CD4-positive, alpha-beta T cell treated with Interleukin-21 for 1 hour (primary cell): Measurements from ENCODE around the gene SOS1.
"Not testable (repeated sequence)": the region's sequence is repeated elsewhere in the genome, so short reads cannot be mapped to it uniquely, and the experiment has no call there.

ENCODE experiments used
- DNase-seq: peaks from one replicate; pipeline ENCODE4 v3.0.0-alpha.2; 2020

The SOS1 gene

DNA sequence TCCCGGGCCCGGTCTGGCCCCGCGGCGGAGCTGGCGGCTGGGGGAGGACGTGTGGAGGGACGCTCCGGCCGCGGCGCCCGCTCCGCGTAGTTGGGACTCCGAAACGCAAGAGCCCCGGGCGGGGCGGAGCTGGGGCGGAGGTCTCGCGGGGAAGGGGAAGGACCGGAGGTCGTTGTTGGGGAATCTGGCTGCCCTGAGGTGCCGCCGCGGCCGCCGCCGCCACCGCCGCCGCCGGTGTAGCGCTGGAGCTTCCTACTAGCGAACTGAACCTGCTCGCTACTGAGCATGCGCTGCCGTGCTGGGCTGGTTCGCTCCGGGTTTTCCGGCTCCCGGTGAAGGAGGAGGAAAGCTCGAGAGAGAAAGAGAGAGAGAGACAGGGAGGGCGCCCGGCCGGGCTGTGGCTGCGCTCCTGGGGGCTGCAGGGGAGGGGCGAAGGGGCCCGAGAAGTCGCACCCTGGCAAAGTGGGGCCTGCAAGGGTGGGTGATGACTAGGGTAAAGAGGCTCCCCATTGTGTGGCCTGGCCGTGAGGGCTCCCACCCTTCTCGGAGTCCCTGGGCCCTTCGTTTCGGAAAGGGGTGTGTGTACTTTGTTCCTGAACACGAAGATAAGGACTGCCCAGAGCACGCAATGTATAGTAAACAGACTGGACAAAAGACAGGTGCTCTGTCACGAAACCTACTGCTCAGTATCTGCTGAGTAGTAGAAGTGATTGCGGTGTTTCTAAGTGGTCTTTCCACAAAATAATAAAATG lies at the start of gene SOS1:
Gene SOS1, minus strand, starts transcription at position 281 of the 752 bp plus-strand sequence. CDS start 629 bp downstream, outside the sequence.
- peak; percentile 94 for DNase-seq

DNA sequence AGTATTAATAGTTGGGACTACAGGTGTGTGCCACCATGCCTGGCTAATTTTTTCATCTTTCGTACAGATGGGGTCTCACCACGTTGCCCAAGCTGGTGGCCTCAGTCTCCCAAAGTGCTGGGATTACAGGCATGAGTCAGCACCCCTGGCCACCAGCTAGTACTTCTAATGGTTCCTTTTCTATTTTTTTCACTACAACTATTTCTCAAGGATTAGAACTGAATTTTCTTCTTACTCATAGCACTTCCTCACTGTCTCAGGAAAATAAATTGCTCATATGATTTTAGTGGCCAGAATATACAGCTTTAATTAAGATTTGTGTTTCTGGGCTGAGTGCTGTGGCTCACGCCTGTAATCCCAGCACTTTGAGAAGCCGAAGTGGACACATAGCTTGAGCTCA lies 43.2 kb upstream of the SOS1 start:
- DNase-seq: no peak

- DNase-seq: no peak
These were observed 40.1 kb upstream of the SOS1 start for GRCh38 chr2:39160982-39161381.

GRCh38 chr2:39159283-39159682 lies 38.4 kb upstream of the SOS1 start:
- no peak for DNase-seq

- DNase-seq: no peak
These were observed 37.5 kb upstream of the SOS1 start for GRCh38 chr2:39158351-39158750.

- DNase-seq: no peak
These were observed 36.0 kb upstream of the SOS1 start for GRCh38 chr2:39156846-39157245.

DNA sequence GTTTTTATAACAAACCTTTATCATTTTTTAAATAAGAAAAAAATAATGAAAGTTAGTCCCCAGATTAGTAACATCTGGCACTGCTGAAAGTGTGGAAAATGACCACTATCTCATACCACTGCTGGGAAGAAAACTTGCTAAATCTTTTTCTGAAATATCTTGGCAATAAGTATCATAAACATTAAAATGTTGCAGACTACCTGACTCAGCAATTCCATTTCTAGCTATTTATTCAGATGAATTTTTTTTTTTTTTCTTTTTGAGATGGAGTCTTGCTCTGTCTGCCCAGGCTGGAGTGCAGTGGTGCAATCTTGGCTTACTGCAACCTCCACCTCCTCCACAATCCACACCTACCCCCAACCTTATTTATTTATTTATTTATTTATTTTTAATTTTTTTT lies 35.3 kb upstream of the SOS1 start:
- DNase-seq: no peak

DNA sequence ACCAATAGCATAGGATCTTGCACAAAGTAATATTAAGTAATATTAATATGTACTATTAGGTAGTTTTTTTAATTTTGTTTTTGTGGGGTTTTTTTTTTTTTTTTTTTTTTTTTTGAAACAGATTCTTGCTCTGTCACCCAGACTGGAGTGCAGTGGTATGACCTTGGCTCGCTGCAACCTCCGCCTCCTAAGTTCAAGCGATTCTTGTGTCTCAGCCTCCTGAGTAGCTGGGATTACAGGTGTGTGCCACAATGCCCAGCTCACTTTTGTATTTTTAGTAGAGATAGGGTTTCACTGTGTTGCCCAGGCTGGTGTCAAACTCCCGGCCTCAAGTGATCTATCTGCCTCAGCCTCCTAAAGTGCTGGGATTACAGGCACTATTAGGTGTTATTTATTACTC lies 34.7 kb upstream of the SOS1 start:
- not testable (repeated sequence) for DNase-seq

DNA sequence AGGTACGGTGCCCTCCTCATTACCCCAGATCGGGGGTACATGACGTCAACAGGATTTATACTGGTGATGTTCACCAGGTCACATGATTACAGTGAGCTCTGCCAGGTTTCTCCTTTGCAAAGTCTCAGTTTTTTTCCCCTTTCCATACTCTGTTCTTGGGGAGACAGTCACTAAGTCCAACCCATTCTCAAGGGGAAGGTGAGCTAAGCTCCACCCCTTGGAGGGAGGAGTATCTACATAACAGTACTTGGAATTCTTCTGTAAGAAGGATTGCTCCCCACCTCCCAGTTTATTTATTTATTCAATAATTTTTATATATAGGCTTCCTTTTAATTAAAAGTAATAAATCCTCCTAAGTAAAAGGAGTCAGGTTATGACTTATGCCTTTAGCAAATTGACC lies 34.1 kb upstream of the SOS1 start:
- no peak for DNase-seq

DNA sequence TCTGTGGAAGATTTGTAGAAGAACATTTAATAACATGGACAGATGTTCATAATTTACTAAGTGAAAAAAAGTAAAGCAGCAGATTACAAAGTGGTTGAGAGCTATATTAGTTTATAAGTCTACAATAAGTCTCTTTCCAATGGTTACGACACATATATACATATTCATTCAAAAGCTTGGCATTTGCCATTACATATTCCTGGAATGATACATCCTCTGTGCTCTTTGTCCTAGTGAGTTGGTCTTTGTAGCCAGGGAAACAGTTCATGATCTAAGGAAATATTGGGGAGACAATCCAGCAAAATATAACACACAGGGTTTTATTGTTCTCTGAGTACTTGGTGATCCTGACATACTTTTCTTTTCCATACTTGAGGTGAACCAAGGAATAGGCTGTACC lies 32.5 kb upstream of the SOS1 start:
- DNase-seq: no peak

- no peak for DNase-seq
These were observed 31.7 kb upstream of the SOS1 start for GRCh38 chr2:39152504-39152903.

GRCh38 chr2:39150890-39151497 lies 30.1 kb upstream of the SOS1 start:
- DNase-seq: no peak

- DNase-seq: no peak
These were observed 29.3 kb upstream of the SOS1 start for GRCh38 chr2:39150102-39150562.

GRCh38 chr2:39146630-39147029 lies 25.8 kb upstream of the SOS1 start:
- DNase-seq: no peak

DNA sequence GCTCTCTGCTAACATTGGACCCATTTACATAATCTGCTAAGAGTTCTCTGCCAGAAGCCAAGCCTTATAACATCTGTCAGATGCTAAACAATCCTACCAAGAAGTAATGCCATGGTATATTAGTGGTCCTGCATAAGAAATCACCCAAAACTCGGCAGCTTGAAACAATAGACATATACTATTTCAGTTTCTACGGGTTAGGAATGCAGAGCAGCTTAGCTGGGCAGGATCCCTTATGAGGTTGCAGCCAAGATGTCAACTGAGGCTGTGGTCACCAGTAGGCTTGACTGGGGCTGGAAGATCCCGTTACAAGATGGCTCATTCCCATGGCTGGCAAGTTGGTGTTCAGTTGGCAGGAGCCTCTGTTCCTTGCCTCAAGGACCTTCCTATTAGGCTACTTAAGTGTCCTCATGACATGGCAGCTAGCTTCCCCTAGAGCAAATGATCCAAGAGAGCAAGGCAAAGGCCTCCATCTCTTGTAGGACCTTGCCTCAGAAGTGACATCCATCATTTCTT lies 25.1 kb upstream of the SOS1 start:
- DNase-seq: no peak

DNA sequence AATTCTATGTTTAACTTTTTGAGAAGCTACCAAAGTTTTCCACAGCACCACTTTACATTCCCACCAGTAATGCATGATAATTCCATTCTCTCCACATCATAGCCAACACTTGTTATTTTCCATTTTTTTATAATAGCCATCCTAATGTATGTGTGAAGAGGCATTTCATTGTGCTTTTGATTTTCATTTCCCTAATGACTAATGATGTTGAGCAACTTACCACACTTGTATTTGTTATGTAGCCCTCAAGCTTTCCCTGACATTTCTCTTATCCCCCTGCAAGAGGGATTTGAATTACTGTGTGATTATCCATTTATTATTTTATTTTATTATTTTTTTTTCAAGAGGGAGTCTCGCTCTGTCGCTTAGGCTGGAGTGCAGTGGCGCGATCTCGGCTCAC lies 23.6 kb upstream of the SOS1 start:
- no peak for DNase-seq

DNA sequence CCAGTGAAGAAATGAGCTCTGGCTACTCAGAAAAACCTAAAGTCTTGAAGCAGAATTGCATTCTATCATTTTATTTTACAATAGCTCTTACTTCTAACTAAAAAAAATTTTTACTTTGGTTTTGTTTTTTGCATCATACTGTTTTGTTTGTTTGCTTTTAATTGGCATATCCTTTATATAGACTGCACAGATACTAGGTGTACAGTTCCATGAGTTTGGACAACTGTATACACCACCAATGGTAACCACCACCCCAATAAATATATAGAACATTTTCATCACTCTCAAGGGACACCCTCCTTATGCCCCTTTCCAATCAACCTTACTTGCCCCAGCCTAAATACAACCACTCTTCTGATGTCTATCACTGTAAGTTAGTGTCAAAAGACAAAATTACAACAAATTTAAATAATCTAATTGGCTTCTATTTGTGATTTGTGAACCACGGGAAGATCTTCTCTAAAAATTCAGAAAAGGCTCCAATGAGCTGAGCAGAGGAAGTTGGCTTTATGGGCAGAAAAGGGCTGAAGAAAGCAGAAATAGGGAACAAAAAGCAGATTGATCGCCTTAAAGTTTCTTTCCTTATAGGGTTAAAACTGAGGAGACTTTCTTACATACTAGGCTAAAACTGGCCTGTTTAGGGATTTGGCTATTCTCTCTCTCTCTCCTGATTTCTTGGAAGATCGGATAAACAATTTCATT lies 22.2 kb upstream of the SOS1 start:
- no peak for DNase-seq

DNA sequence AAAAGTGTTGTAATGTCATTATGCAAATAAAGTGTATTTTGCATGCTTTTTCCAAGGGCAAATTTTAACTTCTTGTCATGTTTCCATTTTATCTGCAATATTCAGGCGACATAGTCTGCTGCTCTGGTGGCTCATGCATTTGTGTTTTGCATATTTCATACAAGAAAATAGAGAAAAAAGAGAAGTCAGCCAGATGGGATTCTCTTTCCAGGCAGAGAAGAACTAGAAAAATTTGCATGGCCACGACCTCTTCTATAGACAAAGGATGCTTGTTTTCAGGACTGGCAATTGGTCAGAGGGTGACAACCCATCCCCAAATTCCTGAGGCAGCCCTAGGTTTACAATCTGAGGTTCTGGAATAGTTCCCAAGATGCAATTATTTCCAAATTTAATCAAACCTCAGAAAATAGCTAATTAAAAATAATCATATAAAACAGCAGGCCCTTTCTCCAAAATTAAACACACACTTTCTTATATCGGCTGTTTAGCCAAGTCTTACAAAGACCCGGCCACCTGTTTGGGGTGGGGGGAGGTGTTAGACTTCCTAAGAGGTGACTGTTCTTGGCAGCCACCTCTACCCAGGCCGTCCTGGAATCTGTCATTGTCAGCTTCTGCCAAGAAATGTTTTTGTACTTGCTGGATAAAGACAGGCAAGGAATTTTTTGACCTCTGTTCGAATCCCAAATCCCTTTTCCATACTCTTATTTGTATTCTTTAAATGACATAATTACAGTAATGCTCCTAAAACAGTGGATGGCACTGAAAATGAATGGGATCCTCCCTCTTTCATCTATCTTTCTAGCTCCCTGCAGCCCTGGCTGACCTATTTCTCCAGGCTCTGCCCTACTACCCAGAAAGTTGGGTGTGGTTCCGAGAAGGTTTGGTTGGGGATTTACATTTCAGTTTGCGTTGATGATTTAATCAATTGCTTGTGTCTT lies 20.8 kb upstream of the SOS1 start:
- DNase-seq: peak; percentile 63

GRCh38 chr2:39140948-39141333 lies 20.1 kb upstream of the SOS1 start:
- not testable (repeated sequence) for DNase-seq

DNA sequence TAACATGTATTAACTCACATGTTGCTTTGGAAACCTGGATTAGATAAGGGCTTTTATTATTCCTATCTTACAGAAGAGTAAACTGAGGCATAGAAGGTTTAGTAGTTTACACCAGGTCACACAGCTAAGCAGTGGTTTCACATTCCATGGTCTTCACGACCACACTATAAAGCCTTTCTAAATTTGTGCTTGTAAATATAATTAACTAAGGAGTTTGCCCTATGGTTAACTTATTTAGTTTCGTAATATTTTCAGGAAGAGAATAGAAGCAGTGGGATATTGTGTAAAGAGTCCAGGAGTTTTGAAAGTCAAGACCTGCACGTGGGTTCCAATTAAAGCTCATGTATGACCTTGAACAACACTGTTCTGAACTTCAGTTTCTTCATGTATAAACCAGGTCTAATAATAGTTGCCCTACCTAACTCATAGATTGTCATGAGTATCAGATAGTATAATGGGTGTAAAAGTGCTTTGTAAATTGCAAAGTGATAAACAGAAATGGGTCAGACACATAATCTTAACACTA lies 19.5 kb upstream of the SOS1 start:
- DNase-seq: no peak

DNA sequence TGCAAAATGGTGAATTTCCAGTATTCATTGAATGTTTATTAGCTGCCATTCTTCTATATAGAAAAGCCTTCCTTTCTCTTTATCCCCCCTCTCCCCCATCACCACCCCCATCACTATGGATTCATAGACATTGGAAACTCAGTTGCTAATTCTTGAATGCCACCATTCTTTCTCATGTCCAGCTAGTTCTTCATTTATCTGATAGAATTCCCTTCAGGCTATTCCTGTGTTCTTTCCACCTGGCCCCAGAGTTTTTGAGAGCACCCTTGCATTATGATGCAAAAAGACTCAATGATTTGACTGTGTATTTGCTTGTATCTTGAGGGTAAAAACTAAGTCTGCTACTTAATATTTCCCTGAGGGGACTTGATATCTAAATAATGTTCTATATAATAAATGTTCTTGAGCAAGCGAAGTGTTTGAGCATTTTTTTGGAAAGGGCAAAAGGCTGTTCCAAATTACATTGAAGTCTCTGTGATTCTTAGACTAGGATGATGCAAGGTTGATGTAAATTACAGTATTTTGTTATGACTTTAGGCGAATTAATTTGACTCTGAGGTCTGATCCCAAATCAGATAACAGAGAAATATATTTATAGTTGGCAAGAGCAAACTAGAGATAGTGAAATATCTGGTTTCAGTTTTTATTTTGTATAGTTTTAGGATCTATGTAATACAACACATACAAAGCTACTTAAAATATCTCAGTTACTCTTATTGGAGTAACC lies 18.8 kb upstream of the SOS1 start:
- no peak for DNase-seq

GRCh38 chr2:39138837-39139211 lies 18.0 kb upstream of the SOS1 start:
- no peak for DNase-seq
